ENCODE results near the gene C16orf96. TPM values are rescaled to one million over a fixed set of nuclear protein-coding genes. Genes with fewer than 3 reads are reported as not detected.

Gene C16orf96
- total RNA-seq, 1 donor from 2014 or later, result 0.12 TPM

- H3K27ac Mint-ChIP-seq (ENCODE audit: unreplicated experiment), result peak overlapping the region; percentile 1
These were observed 85.2 kb downstream of the C16orf96 start for GRCh38 chr16:4641306-4641687.

GRCh38 chr16:4641895-4642294 is 85.8 kb downstream of the C16orf96 start:
- no peaks in the 10 kb centered on the region for H3K27me3 Mint-ChIP-seq (ENCODE audit: low read depth)
- peaks cover 2% of the 10 kb centered on the region for H3K36me3 Mint-ChIP-seq (ENCODE audit: low read depth)
- no peak overlapping the region for H3K4me3 Mint-ChIP-seq (ENCODE audit: unreplicated experiment)
- peaks cover 8% of the 10 kb centered on the region for H3K4me1 Mint-ChIP-seq (ENCODE audit: low read depth)
- TF ChIP-seq, protein P1, sequence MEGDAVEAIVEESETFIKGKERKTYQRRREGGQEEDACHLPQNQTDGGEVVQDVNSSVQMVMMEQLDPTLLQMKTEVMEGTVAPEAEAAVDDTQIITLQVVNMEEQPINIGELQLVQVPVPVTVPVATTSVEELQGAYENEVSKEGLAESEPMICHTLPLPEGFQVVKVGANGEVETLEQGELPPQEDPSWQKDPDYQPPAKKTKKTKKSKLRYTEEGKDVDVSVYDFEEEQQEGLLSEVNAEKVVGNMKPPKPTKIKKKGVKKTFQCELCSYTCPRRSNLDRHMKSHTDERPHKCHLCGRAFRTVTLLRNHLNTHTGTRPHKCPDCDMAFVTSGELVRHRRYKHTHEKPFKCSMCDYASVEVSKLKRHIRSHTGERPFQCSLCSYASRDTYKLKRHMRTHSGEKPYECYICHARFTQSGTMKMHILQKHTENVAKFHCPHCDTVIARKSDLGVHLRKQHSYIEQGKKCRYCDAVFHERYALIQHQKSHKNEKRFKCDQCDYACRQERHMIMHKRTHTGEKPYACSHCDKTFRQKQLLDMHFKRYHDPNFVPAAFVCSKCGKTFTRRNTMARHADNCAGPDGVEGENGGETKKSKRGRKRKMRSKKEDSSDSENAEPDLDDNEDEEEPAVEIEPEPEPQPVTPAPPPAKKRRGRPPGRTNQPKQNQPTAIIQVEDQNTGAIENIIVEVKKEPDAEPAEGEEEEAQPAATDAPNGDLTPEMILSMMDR (IDR thresholded peaks at IDR 0.05), result no peak
- H3K9me3 Mint-ChIP-seq (ENCODE audit: low read depth), result no peaks in the 10 kb centered on the region
- no peak for DNase-seq (ENCODE audit: low spot score)
- H3K27ac Mint-ChIP-seq (ENCODE audit: unreplicated experiment), result no peak overlapping the region

More at GRCh38 chr16:4641306-4641687, 85.2 kb downstream of the C16orf96 start:
- H3K4me1 Mint-ChIP-seq (ENCODE audit: low read depth), result peaks cover 8% of the 10 kb centered on the region
- DNase-seq (ENCODE audit: low spot score), result no peak
- TF ChIP-seq, protein P1 (IDR thresholded peaks at IDR 0.05), result no peak
- H3K36me3 Mint-ChIP-seq (ENCODE audit: low read depth), result peaks cover 3% of the 10 kb centered on the region
- no peaks in the 10 kb centered on the region for H3K27me3 Mint-ChIP-seq (ENCODE audit: low read depth)
- H3K9me3 Mint-ChIP-seq (ENCODE audit: low read depth), result no peaks in the 10 kb centered on the region
- no peak overlapping the region for H3K4me3 Mint-ChIP-seq (ENCODE audit: unreplicated experiment)

- Mint-ChIP-seq H3K9me3 (ENCODE audit: low read depth) (no peaks in the 10 kb centered on the region), H3K36me3 (ENCODE audit: low read depth) (peaks cover 5% of the 10 kb centered on the region), H3K4me1 (ENCODE audit: low read depth) (no peaks in the 10 kb centered on the region), H3K27ac (ENCODE audit: unreplicated experiment) (no peak overlapping the region), H3K4me3 (ENCODE audit: unreplicated experiment) (no peak overlapping the region), H3K27me3 (ENCODE audit: low read depth) (no peaks in the 10 kb centered on the region)
- DNase-seq (ENCODE audit: low spot score), result no peak
- TF ChIP-seq, protein P1 (IDR thresholded peaks at IDR 0.05), result no peak
These were observed 90.9 kb downstream of the C16orf96 start for GRCh38 chr16:4646773-4647643.

DNA sequence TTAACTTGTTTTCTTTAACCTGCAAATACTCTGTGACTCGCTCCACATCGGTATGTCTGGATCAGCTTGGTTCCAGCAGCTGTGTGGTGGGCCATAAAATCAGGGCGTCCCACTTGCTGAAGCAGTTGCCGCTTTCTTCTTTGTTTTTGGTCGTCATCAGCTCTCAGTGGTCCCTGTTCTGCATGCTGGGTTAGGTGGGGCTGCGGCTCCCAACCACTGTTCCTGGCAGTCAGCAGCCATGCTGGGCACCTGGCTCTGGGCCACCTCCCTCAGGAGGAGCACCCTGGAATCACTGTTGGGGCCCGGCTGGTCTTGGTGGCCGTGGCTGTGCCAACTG is 91.5 kb downstream of the C16orf96 start:
- Mint-ChIP-seq H3K4me1 (ENCODE audit: low read depth) (no peaks in the 10 kb centered on the region), H3K9me3 (ENCODE audit: low read depth) (no peaks in the 10 kb centered on the region), H3K4me3 (ENCODE audit: unreplicated experiment) (no peak overlapping the region), H3K27me3 (ENCODE audit: low read depth) (no peaks in the 10 kb centered on the region), H3K27ac (ENCODE audit: unreplicated experiment) (peak overlapping the region; percentile 19), H3K36me3 (ENCODE audit: low read depth) (peaks cover 5% of the 10 kb centered on the region)
- no peak for DNase-seq (ENCODE audit: low spot score)
- TF ChIP-seq, protein P1 (IDR thresholded peaks at IDR 0.05), result no peak

GRCh38 chr16:4648917-4649316 is 92.8 kb downstream of the C16orf96 start:
- no peak overlapping the region for H3K4me3 Mint-ChIP-seq (ENCODE audit: unreplicated experiment)

More at GRCh38 chr16:4648917-4649316, 92.8 kb downstream of the C16orf96 start:
- TF ChIP-seq, protein P1 (IDR thresholded peaks at IDR 0.05), result no peak
- no peak for DNase-seq (ENCODE audit: low spot score)
- no peaks in the 10 kb centered on the region for H3K4me1 Mint-ChIP-seq (ENCODE audit: low read depth)
- no peaks in the 10 kb centered on the region for H3K9me3 Mint-ChIP-seq (ENCODE audit: low read depth)
- no peak overlapping the region for H3K27ac Mint-ChIP-seq (ENCODE audit: unreplicated experiment)
- H3K36me3 Mint-ChIP-seq (ENCODE audit: low read depth), result peaks cover 9% of the 10 kb centered on the region
- no peaks in the 10 kb centered on the region for H3K27me3 Mint-ChIP-seq (ENCODE audit: low read depth)

All from chondrocyte (in vitro differentiated cells).